Activated naive CD4-positive, alpha-beta T cell treated with anti-CD3 and anti-CD28 coated beads, Interleukin-2, amount 50 U/mL, for 16 hours (primary cell): ENCODE results near the gene LSMEM2.
"Not testable (repeated sequence)": the region's sequence is repeated elsewhere in the genome, so short reads cannot be mapped to it uniquely, and the experiment has no call there.

Experiments
- DNase-seq: peaks from one replicate; pipeline ENCODE4 v3.0.0-alpha.2; 2020

LSMEM2 gene

GRCh38 chr3:50300681-50301254 lies 21.9 kb downstream of the LSMEM2 start:
- DNase-seq: no peak

GRCh38 chr3:50302095-50303012 lies 23.5 kb downstream of the LSMEM2 start:
- no peak for DNase-seq

GRCh38 chr3:50303013-50303815 lies 24.3 kb downstream of the LSMEM2 start, which contains the start of gene HYAL1:
Gene HYAL1, minus strand, starts transcription at chr3:50303574. Its CDS starts 618 bp downstream, at chr3:50302956.
- no peak for DNase-seq

GRCh38 chr3:50304601-50305000 lies 25.7 kb downstream of the LSMEM2 start:
- DNase-seq: no peak

- DNase-seq: not testable (repeated sequence)
Observed at GRCh38 chr3:50312041-50312440, 33.2 kb downstream of the LSMEM2 start.

GRCh38 chr3:50314342-50314741 lies 35.5 kb downstream of the LSMEM2 start:
- DNase-seq: no peak

GRCh38 chr3:50314816-50315215 lies 35.9 kb downstream of the LSMEM2 start:
- DNase-seq: no peak

GRCh38 chr3:50316657-50317242 lies 37.9 kb downstream of the LSMEM2 start:
- DNase-seq: peak; percentile 53

- no peak for DNase-seq
Observed at GRCh38 chr3:50317300-50317699, 38.4 kb downstream of the LSMEM2 start.

- DNase-seq: no peak
Observed at GRCh38 chr3:50318163-50318562, 39.3 kb downstream of the LSMEM2 start.

GRCh38 chr3:50318615-50319014 lies 39.7 kb downstream of the LSMEM2 start:
- no peak for DNase-seq

GRCh38 chr3:50319181-50319893 lies 40.5 kb downstream of the LSMEM2 start:
- DNase-seq: no peak

GRCh38 chr3:50319894-50320625 lies 41.2 kb downstream of the LSMEM2 start:
- DNase-seq: no peak

- DNase-seq: peak; percentile 73
Observed at GRCh38 chr3:50320853-50321335, 42.0 kb downstream of the LSMEM2 start.

GRCh38 chr3:50321336-50322114 lies 42.6 kb downstream of the LSMEM2 start:
- peak; percentile 86 for DNase-seq

- DNase-seq: no peak
Observed at GRCh38 chr3:50322115-50322385, 43.2 kb downstream of the LSMEM2 start.

GRCh38 chr3:50322386-50323091 lies 43.7 kb downstream of the LSMEM2 start, which contains the start of gene HYAL2:
Gene HYAL2, minus strand, starts transcription at chr3:50322745. Its CDS starts 2,256 bp downstream, at chr3:50320489.
- DNase-seq: no peak

- DNase-seq: no peak
Observed at GRCh38 chr3:50323092-50323600, 44.3 kb downstream of the LSMEM2 start.

- no peak for DNase-seq
Observed at GRCh38 chr3:50323614-50324199, 44.8 kb downstream of the LSMEM2 start.
